K562 (cell line): ENCODE measurements around the gene ERP44. TPM values are rescaled to one million over a fixed set of nuclear protein-coding genes. Genes with fewer than 3 reads are reported as not detected.

Experiments
- ZNF316 ChIP-seq: fragments of 450-650 bp; IDR thresholded peaks from 2 replicates; pipeline ENCODE4 v1.6.1; 2016
- polyA plus RNA-seq, 8 experiments: library from polyadenylated mRNA; depleted of rRNA in 4 of 8; stranded (reverse) in 5 of 8; unstranded in 3 of 8; fragments of >200 nt; fragmentation: Nextera tagmentation in 2 of 8; fragmentation: Illumina TruSeq in 1 of 8; extraction: Ambion mirVana in 2 of 8; extraction: Trizol in 1 of 8; gene quantifications; 2 replicates each; pipeline versions ENCODE4 v1.2.1 to v1.2.3, GENCODE V29; 2011 to 2014; ENCODE audit warnings: inconsistent platforms in 1 of 8, missing spikeins in 1 of 8
- total RNA-seq, 7 experiments: library from RNA; depleted of rRNA in 6 of 7; stranded (reverse); fragments of >200 nt in 6 of 7; fragmentation: Illumina TruSeq in 2 of 7; extraction: Trizol in 2 of 7; gene quantifications; 2 replicates each; pipeline versions ENCODE4 v1.2.1 to v1.2.3, GENCODE V29; 2011 to 2021; ENCODE audit warnings: low replicate concordance in 1 of 7
- TF ChIP-seq, protein P1 (sequence below): fragments of 450-650 bp; IDR thresholded peaks from 2 replicates; pipeline ENCODE4 v1.6.1; 2016; ENCODE audit warnings: mild to moderate bottlenecking, moderate library complexity

ERP44 gene
- total and polyA plus RNA-seq, 9 of the 15 experiments (the other 6 are each of a cell fraction or from before 2014, with no cell fraction given): 9.2 to 23.4 (median 13.6) TPM

DNA sequence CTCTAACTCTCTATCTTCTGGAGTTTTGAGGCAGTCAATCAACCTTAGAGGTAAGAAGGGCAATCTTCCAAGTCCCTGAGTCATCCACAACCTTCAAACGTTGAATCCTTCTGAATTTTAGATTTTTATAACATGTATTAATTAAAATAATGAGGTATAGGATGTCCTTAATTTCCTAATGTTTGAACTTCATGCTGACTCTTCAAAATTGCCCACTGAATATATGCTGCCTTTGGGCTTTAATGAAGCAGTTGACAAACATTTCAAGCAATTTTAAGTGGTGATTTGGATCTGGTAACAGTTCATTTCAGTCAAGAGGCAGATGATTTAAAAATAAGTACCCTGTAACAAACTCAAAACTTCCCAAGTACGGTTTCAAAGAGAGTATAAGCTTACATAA is 26.0 kb downstream of the ERP44 start (continued):
- TF ChIP-seq, protein P1, sequence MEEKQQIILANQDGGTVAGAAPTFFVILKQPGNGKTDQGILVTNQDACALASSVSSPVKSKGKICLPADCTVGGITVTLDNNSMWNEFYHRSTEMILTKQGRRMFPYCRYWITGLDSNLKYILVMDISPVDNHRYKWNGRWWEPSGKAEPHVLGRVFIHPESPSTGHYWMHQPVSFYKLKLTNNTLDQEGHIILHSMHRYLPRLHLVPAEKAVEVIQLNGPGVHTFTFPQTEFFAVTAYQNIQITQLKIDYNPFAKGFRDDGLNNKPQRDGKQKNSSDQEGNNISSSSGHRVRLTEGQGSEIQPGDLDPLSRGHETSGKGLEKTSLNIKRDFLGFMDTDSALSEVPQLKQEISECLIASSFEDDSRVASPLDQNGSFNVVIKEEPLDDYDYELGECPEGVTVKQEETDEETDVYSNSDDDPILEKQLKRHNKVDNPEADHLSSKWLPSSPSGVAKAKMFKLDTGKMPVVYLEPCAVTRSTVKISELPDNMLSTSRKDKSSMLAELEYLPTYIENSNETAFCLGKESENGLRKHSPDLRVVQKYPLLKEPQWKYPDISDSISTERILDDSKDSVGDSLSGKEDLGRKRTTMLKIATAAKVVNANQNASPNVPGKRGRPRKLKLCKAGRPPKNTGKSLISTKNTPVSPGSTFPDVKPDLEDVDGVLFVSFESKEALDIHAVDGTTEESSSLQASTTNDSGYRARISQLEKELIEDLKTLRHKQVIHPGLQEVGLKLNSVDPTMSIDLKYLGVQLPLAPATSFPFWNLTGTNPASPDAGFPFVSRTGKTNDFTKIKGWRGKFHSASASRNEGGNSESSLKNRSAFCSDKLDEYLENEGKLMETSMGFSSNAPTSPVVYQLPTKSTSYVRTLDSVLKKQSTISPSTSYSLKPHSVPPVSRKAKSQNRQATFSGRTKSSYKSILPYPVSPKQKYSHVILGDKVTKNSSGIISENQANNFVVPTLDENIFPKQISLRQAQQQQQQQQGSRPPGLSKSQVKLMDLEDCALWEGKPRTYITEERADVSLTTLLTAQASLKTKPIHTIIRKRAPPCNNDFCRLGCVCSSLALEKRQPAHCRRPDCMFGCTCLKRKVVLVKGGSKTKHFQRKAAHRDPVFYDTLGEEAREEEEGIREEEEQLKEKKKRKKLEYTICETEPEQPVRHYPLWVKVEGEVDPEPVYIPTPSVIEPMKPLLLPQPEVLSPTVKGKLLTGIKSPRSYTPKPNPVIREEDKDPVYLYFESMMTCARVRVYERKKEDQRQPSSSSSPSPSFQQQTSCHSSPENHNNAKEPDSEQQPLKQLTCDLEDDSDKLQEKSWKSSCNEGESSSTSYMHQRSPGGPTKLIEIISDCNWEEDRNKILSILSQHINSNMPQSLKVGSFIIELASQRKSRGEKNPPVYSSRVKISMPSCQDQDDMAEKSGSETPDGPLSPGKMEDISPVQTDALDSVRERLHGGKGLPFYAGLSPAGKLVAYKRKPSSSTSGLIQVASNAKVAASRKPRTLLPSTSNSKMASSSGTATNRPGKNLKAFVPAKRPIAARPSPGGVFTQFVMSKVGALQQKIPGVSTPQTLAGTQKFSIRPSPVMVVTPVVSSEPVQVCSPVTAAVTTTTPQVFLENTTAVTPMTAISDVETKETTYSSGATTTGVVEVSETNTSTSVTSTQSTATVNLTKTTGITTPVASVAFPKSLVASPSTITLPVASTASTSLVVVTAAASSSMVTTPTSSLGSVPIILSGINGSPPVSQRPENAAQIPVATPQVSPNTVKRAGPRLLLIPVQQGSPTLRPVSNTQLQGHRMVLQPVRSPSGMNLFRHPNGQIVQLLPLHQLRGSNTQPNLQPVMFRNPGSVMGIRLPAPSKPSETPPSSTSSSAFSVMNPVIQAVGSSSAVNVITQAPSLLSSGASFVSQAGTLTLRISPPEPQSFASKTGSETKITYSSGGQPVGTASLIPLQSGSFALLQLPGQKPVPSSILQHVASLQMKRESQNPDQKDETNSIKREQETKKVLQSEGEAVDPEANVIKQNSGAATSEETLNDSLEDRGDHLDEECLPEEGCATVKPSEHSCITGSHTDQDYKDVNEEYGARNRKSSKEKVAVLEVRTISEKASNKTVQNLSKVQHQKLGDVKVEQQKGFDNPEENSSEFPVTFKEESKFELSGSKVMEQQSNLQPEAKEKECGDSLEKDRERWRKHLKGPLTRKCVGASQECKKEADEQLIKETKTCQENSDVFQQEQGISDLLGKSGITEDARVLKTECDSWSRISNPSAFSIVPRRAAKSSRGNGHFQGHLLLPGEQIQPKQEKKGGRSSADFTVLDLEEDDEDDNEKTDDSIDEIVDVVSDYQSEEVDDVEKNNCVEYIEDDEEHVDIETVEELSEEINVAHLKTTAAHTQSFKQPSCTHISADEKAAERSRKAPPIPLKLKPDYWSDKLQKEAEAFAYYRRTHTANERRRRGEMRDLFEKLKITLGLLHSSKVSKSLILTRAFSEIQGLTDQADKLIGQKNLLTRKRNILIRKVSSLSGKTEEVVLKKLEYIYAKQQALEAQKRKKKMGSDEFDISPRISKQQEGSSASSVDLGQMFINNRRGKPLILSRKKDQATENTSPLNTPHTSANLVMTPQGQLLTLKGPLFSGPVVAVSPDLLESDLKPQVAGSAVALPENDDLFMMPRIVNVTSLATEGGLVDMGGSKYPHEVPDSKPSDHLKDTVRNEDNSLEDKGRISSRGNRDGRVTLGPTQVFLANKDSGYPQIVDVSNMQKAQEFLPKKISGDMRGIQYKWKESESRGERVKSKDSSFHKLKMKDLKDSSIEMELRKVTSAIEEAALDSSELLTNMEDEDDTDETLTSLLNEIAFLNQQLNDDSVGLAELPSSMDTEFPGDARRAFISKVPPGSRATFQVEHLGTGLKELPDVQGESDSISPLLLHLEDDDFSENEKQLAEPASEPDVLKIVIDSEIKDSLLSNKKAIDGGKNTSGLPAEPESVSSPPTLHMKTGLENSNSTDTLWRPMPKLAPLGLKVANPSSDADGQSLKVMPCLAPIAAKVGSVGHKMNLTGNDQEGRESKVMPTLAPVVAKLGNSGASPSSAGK: no peak
- peak; percentile 86 for TF ChIP-seq ZNF316
